HG03103 (cell line): Measurements from ENCODE around the gene DNAJC11.
"Not testable (repeated sequence)": the region's sequence is repeated elsewhere in the genome, so short reads cannot be mapped to it uniquely, and the experiment has no call there.

Experiments
- ATAC-seq: cut with Tn5 transposase; IDR thresholded peaks from one replicate; pipeline ENCODE4 v1.9.1; 2021; ENCODE audit warnings: low read depth; ENCODE audit not compliant: unreplicated experiment

The DNAJC11 gene

DNA sequence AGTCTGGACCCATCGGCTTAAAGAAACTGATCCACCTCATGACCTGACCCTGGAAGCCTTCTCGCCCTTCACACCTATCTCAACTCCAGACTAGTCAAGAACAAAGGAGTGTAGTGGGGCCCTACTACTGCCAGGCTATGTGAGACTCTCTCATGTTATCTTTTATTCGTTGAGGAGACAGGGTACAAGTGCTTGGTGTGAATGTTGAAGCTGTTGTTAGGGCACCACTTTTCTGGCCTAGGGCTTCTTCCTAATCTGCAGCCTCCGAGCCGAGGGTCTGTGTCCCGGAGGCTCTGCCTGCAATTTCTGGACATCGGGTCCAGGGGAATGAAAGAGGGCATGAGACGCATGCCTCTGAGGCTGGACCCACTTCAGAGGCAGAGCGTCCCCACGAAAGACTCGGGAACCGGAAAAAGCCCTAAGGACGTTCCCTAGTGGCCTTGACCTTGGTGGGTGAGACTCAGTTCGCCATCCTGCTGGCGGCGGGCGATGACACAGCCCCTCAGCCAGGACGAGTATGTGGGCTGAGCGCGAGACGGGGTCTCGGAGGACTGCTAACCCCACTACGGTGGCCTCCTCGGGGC lies 671 bp downstream of the DNAJC11 start:
- ATAC-seq, result no peak

DNA sequence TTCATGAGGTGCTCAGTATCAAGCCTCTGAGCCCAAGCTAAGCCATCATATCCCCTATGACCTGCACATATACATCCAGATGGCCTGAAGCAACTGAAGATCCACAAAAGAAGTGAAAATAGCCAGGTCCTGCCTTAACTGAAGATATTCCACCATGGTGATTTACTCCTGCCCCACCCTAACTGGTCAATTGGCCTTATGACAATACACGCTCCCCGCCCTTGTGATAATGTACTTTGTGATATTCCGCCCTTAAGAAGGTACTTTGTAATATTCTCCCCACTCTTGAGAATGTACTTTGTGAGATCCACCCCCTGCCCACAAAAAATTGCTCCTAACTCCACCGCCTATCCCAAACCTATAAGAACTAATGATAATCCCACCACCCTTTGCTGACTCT lies 1.7 kb downstream of the DNAJC11 start:
- ATAC-seq, result not testable (repeated sequence)

DNA sequence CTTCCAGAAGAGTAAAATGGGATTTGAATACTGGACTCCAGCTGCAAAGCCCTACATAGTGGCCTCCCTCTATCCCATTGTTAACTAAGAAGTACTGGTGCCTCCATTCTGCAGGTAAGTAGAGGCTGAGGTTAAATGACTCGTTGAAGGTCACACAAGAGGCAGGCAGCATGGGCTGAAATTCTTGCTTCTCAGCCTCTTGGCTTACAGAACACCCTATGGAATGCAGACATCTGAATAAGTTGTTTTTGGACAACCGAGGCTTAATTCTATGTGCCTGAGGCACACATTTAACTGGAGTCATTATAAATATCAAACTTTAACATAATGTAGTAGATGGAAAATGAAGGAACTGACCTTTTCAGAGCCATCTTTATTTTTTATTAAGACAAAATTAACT lies 5.7 kb downstream of the DNAJC11 start:
- no peak for ATAC-seq

DNA sequence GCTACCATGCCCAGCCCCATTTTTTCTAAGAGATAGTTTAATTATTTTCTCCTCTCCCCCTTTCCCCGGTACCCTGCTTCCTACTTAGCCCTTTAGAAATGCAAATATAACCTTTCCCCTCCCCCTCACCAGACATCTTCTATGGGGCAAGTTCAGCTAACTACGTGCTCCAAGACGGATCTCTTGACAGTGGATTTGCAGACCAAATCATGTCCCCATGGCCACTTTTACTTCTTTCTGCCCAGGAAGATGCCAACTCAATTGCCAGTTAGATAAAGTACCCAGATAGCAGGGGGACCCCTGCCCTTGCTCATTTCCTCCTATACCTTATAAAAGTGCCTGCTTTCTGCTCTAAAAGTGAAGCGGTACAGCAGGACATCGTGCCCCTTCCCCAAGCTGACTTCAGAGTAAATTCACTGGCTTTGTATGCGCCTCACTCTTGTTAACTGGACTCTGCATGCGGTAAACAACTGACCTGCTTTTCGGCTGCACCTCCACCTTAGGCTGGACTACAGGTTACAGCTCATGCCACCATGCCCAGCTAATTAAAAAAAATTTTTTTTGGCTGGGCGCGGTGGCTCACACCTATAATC lies 7.4 kb downstream of the DNAJC11 start:
- no peak for ATAC-seq

DNA sequence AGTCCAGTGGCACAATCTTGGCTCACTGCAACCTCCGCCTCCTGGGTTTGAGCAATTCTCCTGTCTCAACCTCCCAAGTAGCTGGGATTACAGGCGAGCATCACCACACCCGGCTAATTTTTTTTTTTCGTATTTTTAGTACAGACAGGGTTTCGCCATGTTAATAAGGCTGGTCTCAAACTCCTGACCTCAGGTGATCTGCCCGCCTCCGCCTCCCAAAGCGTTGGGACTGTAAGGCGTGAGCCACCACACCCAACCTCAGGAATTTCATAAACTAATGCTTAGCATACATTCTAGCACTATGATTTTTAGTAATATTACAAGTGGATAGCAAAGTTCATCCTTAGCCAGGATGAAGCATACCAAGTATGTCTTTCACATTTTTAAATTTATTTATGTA lies 8.7 kb downstream of the DNAJC11 start:
- no peak for ATAC-seq

DNA sequence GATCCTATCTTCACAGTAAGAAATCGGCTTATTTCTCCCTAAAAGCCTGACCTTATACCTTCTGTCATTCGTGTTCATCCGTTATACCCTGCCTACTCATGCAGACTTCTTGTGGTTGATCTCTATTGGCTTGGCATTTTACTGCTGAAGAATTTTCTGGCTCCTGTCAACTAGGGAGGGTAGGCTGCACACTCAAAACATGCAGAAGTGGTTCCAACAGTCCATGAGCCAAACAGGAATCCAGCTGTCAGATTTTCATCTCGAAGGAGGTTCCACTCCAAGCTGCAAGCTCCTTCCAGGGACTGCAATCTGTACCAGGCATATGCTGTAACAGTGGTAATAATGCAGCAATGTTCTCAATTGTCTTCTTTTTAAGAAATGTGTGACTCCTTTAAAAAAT lies 10.1 kb downstream of the DNAJC11 start:
- no peak for ATAC-seq

DNA sequence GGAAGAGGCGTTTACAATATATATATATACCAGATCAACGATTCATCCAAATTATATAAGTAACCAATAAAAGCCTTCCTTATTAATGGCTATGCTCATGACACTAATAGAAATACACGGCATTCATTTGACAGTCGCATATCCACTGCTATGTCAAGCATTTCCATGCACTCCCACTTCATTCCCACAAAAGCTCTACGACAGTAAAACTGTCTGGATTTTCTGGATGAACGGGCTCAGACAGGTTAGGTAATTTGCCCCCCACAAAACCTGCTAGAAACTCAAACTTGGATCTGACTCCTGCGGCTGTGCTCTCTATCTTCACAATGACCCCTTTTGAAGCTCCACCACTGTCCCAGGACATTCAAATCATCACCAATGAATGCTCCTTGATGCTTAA lies 11.4 kb downstream of the DNAJC11 start:
- no peak for ATAC-seq

DNA sequence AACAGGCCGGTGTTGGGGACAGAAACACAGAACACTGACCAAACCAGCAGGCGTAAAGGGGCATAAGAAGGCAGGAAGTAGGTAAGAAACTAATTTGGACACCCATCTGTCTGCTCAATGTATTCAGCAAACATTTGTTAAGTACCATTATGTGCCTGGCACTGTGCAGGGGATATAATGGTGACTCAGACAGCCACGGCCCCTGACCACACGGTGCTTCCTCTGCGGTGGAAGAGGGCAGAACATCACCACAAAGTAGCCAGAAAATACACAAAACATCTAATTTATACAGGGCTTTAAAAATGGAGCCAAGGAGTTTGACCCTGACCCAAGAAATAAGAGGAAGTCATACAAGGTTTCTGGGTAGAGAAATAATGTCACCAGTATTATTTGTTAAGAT lies 12.9 kb downstream of the DNAJC11 start:
- no peak for ATAC-seq

DNA sequence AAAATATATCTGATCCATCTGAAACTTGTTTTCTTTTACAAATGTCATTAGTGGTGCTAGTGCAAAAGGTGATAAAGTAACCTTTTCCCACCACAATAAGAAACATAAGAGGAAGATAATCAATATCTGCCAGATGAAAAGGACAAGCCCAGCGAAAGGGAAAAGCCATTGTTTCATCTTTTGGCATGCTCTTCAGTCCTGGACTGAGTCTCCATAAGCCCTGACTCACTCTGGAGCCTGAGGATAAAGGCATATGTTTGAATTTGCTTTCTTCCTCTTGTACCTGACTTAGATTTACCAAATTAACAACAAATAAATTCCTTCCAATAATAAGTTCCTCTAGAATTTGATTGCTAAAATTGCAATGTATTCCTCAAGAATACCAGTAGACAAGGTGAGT lies 13.6 kb downstream of the DNAJC11 start:
- ATAC-seq, result no peak

DNA sequence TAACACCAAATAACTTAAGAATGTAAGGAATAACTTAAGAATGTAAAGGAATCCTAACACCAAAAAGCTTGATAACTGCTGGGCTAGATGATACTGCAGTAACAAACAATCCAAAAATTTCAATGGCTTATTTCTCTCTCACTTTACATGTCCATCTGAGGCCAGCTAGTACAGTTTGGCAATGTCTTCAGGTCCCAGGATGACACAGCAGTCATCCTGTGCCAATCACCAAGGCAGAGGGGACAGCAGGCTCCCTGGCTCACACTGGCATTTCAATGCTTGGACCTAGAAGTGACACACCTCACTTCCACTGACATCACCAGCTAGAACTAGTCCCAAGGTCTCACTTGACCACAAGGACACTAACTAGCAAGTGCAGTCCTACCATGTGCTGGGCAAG lies 15.3 kb downstream of the DNAJC11 start:
- ATAC-seq, result no peak

DNA sequence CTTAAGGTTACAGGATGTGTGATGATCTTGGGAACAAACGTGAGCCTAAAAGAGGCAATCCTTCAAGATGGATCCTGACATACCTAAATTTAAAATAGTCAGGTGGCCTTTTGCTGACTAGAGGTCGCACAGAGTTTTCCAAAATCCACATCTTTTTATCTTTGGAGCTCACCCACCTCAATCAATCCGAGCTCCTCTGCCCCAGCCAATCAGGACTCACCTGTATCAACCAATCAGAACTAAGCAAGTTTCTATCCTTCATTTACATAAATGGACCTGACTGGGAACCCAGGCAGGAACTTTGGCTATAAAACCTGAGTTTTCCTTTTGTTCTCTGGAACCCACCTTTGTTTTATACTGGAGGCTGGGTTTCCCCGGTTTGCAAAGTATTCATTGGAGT lies 16.2 kb downstream of the DNAJC11 start:
- ATAC-seq, result no peak

DNA sequence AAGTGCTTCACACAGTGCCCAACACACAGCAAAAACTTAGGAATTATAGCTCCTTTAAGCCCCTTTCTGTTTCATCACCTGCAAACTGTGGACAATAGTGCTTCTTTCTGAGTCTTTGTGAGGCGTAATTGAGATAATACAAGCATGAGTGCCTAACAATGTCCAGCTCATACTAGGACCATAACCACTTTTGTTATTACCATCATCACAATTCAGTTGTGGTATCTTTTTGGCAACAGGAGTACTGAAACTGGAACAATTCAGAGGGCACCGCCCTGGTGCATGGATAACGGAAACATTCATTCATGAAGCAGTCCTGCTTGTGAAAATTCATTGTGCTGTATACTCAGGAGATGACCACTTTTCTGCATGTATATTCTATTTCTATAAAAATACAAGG lies 18.2 kb downstream of the DNAJC11 start:
- no peak for ATAC-seq

DNA sequence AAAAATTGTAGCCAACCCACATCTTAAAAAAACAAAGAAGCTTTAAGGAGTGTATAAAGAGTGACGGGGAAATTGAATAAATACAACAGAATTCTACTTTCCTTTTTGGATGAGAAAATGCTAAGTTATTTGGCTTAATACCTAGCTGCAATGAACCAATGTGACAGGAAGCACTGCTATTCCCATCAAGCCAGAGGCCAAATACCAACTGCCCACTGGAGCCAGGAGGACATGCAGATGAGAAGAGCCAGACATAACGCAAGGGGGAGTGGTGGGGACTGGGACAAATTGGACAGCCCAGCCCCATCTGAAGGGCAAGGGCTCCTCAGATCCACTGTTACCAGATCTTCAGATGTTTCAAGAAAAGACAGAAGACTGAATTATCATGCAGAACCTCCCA lies 25.7 kb downstream of the DNAJC11 start:
- no peak for ATAC-seq

DNA sequence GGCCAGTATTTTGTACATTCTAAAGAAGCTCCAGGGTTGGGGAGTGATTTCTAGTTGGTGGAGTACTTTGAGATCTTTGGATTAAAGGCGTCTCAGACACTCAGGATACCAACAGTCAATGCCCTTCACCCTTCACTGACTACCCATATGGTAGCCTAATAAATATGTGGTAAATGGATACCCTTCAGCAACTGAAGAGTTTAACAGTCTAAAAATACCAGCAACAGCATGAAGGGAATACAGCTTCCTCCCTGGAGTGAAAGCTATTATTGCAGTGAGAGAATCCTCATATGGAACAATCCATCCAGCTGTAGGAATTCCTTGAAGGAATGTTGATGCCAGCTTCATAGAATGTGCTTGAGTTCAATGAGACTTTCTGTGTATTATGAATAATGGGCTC lies 26.8 kb downstream of the DNAJC11 start:
- no peak for ATAC-seq

DNA sequence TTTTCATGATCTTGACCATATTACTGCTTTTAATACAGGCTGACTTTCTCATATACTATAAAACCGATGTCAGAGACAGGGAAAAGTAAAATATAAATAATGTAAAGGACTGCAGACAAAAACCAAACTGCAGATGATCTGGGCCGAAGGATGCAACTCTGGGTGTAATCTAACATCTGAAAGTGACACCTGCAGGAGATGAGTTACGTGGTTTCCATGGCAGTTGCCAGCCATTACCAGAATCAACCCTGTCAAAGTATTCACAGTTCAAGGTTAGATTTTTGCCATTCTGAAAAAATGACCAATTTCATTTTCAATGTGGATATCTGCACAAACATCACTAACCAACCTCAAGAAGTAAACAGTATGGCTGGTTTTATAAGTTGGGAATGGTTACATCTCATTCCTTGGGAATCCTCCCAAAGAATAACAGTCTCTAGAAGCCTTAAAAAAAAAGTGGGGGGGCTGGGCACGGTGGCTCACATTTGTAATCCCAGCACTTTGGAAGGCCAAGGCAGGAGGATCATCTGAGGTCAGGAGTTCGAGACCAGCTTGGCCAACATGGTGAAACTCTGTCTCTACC lies 27.7 kb downstream of the DNAJC11 start:
- ATAC-seq, result no peak

DNA sequence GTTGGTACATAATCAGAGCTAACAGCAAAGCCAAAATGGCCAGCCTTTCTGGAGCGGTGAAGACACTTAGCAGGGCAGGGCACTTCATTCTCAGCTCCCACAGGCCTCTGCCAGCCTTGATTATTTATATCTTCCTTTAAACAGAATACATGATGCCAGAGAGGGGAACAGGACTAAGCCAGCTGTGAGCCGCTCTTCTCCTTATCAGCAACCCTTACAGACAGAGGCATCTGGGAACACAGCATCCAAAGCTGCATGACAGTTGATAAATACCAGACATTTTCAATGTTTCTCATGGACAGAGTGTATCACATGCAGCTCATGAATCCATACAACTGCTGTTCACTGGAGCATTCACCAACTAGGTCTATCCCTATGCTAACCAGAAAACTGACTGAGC lies 29.1 kb downstream of the DNAJC11 start:
- no peak for ATAC-seq

DNA sequence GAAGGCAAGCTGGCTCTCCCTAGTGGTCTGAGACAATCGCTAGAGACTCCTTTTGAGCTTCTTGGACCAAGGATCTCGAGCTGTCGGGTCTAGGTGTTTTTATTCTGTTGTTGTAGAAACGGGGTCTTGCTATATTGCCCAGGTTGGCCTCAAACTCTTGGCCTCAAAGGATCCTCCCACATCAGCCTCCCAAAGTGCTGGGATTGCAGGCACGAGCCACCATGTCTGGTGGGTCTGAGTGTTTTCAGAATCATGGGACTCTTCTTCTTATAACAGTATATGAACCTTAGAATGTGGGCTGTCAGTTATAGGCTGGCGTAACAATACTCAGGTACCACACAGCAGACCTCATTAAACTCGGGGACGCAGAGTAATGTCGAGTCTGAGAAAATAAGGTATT lies 33.1 kb downstream of the DNAJC11 start:
- ATAC-seq, result no peak

DNA sequence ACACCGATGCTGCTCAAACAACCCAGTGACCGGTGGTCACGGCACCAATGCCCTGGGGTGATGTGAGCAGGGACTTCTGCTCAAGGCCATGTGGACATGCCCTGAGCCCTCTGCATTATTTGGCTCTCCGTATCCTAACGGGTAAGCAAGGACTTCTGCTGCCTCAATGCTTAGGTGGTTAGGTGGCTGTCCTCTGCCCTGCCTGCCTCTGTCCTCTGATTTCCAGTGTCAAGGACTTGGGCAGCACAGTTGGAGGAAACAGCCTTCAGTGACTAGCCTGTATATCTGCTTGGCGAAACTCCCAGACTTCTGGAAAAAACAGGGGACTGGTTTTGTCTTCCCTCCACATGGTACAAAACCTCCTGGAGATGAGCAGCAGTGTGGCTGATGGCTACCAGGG lies 34.5 kb downstream of the DNAJC11 start:
- no peak for ATAC-seq

DNA sequence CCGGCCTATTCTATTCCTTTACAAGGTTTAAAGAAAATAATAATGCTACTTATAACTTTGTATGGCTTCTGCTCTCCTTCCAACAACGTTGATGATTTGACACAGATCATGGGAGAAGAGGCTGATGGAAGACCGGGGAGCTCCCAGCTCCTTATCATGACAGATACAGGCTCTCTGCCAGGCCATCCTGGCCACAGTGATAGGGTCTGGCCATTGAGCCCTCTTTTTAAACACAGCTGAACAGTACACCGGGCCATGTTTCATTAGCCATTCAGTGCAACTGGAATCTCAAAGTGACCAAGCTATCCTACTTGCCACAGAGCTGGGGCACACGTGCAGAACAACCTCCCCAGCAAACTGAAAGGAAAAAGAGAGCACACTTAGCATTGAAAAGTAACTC lies 34.9 kb downstream of the DNAJC11 start:
- ATAC-seq, result no peak

DNA sequence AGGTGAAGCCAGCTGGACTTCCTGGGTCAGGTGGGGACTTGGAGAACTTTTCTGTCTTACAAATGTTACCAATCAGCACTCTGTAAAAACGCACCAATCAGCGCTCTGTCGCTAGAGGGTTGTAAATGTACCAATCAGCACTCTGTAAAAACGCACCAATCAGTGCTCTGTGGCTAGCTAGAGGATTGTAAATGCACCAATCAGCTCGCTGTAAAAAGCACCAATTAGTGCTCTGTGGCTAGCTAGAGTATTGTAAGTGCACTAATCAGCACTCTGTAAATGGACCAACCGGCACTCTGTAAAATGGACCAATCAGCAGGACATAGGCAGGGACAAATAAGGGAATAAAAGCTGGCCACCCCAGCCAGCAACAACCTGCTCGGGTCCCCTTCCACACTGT lies 39.1 kb downstream of the DNAJC11 start:
- not testable (repeated sequence) for ATAC-seq

DNA sequence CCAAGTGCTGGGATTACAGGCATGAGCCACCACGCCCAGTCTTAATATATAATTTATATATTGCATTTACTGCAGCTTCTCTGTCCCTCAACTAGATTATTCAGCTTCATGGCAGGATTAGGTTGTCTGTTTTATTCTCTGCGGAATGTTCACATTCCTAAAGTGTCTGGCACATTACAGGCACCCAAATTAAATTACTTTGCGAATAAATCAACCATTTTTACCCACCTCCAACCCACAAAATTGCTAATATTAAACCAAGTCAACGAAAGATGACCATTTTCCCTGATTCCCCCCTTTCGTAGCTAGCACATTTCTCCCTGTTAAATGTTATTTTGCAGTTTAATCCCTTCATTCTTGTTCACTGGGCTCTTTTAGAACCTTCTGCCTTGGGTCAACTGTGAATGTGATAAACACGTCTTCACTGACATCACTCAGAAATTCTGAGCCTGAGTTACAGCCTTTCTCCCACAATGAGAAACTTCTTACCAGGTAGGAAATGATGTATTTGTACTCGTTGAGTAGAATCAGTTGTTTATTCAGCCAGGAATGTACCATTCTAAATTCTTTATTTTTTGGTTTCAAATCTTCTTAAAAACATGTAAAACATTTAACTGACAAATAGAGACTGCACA lies 41.1 kb downstream of the DNAJC11 start:
- ATAC-seq, result no peak
